Measurements from ENCODE around the gene MIB2.

GRCh38 chr1:1627261-1627828, 12.0 kb downstream of the MIB2 start:
- TF ChIP-seq POLR2A (IDR thresholded peaks at IDR 0.05; ENCODE audit: low read depth, low read length) (no peak), RCOR1 (IDR thresholded peaks at IDR 0.05; ENCODE audit: insufficient replicate concordance, low read length) (no peak), MXI1 (IDR thresholded peaks at IDR 0.05; ENCODE audit: borderline replicate concordance, low read depth, low read length) (no peak), RFX5 (IDR thresholded peaks at IDR 0.05; ENCODE audit: low read depth, low read length) (no peak), CEBPB (IDR thresholded peaks at IDR 0.05; ENCODE audit: low read depth, low read length) (no peak), BHLHE40 (IDR thresholded peaks at IDR 0.05; ENCODE audit: low read depth, low read length) (no peak), RAD21 (IDR thresholded peaks at IDR 0.05; ENCODE audit: low read length) (no peak), MAFK (IDR thresholded peaks at IDR 0.05; ENCODE audit: low read depth, low read length) (no peak), FOS (IDR thresholded peaks at IDR 0.05; ENCODE audit: low read depth, low read length) (no peak), SMC3 (IDR thresholded peaks at IDR 0.05; ENCODE audit: low read depth, low read length) (no peak)
- TF ChIP-seq, protein P1, sequence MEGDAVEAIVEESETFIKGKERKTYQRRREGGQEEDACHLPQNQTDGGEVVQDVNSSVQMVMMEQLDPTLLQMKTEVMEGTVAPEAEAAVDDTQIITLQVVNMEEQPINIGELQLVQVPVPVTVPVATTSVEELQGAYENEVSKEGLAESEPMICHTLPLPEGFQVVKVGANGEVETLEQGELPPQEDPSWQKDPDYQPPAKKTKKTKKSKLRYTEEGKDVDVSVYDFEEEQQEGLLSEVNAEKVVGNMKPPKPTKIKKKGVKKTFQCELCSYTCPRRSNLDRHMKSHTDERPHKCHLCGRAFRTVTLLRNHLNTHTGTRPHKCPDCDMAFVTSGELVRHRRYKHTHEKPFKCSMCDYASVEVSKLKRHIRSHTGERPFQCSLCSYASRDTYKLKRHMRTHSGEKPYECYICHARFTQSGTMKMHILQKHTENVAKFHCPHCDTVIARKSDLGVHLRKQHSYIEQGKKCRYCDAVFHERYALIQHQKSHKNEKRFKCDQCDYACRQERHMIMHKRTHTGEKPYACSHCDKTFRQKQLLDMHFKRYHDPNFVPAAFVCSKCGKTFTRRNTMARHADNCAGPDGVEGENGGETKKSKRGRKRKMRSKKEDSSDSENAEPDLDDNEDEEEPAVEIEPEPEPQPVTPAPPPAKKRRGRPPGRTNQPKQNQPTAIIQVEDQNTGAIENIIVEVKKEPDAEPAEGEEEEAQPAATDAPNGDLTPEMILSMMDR (conservative IDR thresholded peaks at IDR 0.05; ENCODE audit: low read depth, low read length): no peak
